ENCODE measurements around the gene SLC6A19. TPM values are rescaled to one million over a fixed set of nuclear protein-coding genes. Genes with fewer than 3 reads are reported as not detected.

The SLC6A19 gene
- total and polyA plus RNA-seq, 2 of the 13 experiments (the other 11 are each of a cell fraction or from before 2014, with no cell fraction given) = 0.02 TPM; not detected in 1

DNA sequence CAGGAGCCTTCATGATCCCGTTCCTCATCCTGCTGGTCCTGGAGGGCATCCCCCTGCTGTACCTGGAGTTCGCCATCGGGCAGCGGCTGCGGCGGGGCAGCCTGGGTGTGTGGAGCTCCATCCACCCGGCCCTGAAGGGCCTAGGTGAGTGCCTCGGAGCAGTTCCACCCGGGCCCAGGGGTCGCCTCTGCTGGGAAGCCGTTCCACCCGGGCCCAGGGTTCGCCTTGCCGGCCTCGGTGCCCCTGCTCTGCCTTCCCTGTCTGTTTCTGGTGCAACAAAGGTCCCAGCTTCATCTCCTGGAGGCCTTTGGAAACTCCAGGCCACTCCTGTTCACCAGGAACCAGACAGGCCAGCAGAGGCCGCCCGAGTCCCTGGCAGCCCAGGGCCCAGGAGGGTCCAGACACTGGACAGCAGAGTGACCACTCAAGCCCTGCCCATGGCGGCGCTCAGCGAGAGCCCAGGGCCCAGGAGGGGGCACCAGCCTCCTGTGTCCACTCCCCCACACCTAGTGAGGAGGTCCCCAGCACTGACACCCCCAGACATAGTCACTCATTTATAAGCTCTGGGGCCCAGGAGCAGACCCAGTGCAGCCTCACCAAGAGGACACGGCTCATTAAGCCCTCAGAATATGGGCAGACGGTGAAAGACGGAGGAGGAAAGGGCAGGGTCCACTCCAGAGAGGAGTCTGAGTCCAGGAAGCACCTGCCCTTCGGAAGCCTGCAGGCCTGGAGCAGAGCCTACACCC, 7.5 kb downstream of the SLC6A19 start (continued):
- TF ChIP-seq, protein P1, sequence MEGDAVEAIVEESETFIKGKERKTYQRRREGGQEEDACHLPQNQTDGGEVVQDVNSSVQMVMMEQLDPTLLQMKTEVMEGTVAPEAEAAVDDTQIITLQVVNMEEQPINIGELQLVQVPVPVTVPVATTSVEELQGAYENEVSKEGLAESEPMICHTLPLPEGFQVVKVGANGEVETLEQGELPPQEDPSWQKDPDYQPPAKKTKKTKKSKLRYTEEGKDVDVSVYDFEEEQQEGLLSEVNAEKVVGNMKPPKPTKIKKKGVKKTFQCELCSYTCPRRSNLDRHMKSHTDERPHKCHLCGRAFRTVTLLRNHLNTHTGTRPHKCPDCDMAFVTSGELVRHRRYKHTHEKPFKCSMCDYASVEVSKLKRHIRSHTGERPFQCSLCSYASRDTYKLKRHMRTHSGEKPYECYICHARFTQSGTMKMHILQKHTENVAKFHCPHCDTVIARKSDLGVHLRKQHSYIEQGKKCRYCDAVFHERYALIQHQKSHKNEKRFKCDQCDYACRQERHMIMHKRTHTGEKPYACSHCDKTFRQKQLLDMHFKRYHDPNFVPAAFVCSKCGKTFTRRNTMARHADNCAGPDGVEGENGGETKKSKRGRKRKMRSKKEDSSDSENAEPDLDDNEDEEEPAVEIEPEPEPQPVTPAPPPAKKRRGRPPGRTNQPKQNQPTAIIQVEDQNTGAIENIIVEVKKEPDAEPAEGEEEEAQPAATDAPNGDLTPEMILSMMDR (CRISPR knock-in tag; IDR thresholded peaks at IDR 0.05) = peak; percentile 80
- TF ChIP-seq FOXK2 (IDR thresholded peaks at IDR 0.05) = no peak
- TF ChIP-seq, protein P2, sequence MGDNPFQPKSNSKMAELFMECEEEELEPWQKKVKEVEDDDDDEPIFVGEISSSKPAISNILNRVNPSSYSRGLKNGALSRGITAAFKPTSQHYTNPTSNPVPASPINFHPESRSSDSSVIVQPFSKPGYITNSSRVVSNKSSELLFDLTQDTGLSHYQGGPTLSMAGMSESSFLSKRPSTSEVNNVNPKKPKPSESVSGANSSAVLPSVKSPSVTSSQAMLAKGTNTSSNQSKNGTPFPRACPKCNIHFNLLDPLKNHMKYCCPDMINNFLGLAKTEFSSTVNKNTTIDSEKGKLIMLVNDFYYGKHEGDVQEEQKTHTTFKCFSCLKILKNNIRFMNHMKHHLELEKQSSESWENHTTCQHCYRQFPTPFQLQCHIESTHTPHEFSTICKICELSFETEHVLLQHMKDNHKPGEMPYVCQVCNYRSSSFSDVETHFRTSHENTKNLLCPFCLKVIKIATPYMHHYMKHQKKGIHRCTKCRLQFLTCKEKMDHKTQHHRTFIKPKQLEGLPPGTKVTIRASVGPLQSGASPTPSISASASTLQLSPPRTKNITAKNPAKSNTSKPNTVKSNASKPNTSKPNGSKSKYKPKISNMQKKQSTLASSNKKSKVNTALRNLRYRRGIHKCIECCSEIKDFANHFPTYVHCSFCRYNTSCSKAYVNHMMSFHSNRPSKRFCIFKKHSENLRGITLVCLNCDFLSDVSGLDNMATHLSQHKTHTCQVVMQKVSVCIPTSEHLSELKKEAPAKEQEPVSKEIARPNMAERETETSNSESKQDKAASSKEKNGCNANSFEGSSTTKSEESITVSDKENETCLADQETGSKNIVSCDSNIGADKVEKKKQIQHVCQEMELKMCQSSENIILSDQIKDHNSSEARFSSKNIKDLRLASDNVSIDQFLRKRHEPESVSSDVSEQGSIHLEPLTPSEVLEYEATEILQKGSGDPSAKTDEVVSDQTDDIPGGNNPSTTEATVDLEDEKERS (CRISPR knock-in tag; IDR thresholded peaks at IDR 0.05) = no peak

DNA sequence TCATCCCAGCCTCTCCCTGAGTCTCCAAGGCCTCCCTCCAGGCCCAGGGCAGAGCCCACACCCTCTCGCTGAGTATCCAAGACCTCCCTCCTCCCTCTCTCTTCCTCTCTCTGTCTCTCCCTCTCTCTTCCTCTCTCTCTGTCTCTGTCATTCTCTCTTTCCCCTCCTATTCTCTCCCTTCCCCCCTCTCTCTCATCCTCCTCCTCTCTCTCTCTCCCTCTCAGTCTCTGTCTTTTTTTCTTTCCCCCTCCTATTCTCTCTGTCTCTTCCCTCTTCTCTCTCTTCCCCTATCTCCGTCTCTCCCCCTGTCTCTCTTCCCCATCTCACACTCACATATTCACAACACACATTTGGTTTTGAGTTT, 8.1 kb downstream of the SLC6A19 start:
- CTCF ChIA-PET (ENCODE audit: low intra/inter-chr PET ratio, low total read pairs) = interaction anchor here (1.4 kb wide), 1 partner anchor 436 kb away, joined by 6 read pairs; no protein-coding TSS in a partner anchor
- FAIRE-seq (no peak), DNase-seq (ENCODE audit: low spot score) (no peak), ATAC-seq (no peak; the same call in 2 of the 3 replicates)
- Histone ChIP-seq H3K27me3 (ENCODE audit: control insufficient read depth in 1 of 2, insufficient read depth in 2 of 2, low read length in 2 of 2) (peaks cover 16 to 52% of the 10 kb centered on the region in 2 experiments; a peak in 4 of 5 replicates), H3K9ac (ENCODE audit: insufficient read depth, low read depth, low read length) (no peak overlapping the region), H3K4me3 (replicated peaks in 1 of 3; ENCODE audit: insufficient read depth in 1 of 3, low read depth in 2 of 3, low read length in 3 of 3) (no peak overlapping the region), H3K9me3 (ENCODE audit: low read length) (no peaks in the 10 kb centered on the region), H3K36me3 (replicated peaks in 1 of 2; ENCODE audit: control insufficient read depth in 1 of 2, insufficient read depth in 2 of 2, low read length in 2 of 2) (no peaks in the 10 kb centered on the region), H3K27ac (ENCODE audit: extremely low read length, insufficient read depth, low read length) (no peak overlapping the region), H4K20me1 (ENCODE audit: insufficient read depth, low read length) (no peaks in the 10 kb centered on the region), H3K79me2 (ENCODE audit: insufficient read depth, low read length) (no peaks in the 10 kb centered on the region), H3K4me2 (ENCODE audit: low read depth, low read length) (no peak overlapping the region), H2AFZ (ENCODE audit: low read length) (no peak overlapping the region), H3K4me1 (ENCODE audit: insufficient read depth, low read length) (peaks cover 10% of the 10 kb centered on the region)
- POLR2A ChIA-PET = interaction anchor here (1.0 kb wide), 1 partner anchor 26 kb away, joined by 3 read pairs; no protein-coding TSS in a partner anchor
- intact Hi-C loops (cut with micrococcal nuclease; ENCODE audit: unreplicated experiment) = loop anchor here (10.0 kb wide), 1 partner anchor 435 kb away; no protein-coding TSS in a partner anchor
- in situ Hi-C loops (cut with HindIII; ENCODE audit: extremely low pct_ligation_motif_present, low pct_unique_long_range_greater_than_20kb) = no loop called here
- TF ChIP-seq RELA (CRISPR knock-in tag; IDR thresholded peaks at IDR 0.05) = no peak
- TF ChIP-seq RFXANK (CRISPR knock-in tag; IDR thresholded peaks at IDR 0.05) = no peak
- TF ChIP-seq, protein P3, sequence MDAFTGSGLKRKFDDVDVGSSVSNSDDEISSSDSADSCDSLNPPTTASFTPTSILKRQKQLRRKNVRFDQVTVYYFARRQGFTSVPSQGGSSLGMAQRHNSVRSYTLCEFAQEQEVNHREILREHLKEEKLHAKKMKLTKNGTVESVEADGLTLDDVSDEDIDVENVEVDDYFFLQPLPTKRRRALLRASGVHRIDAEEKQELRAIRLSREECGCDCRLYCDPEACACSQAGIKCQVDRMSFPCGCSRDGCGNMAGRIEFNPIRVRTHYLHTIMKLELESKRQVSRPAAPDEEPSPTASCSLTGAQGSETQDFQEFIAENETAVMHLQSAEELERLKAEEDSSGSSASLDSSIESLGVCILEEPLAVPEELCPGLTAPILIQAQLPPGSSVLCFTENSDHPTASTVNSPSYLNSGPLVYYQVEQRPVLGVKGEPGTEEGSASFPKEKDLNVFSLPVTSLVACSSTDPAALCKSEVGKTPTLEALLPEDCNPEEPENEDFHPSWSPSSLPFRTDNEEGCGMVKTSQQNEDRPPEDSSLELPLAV (CRISPR knock-in tag; conservative IDR thresholded peaks at IDR 0.05; ENCODE audit: low read depth) = no peak
- TF ChIP-seq ZNF75D (CRISPR knock-in tag; IDR thresholded peaks at IDR 0.05; ENCODE audit: borderline replicate concordance) = no peak
- TF ChIP-seq, protein P4, sequence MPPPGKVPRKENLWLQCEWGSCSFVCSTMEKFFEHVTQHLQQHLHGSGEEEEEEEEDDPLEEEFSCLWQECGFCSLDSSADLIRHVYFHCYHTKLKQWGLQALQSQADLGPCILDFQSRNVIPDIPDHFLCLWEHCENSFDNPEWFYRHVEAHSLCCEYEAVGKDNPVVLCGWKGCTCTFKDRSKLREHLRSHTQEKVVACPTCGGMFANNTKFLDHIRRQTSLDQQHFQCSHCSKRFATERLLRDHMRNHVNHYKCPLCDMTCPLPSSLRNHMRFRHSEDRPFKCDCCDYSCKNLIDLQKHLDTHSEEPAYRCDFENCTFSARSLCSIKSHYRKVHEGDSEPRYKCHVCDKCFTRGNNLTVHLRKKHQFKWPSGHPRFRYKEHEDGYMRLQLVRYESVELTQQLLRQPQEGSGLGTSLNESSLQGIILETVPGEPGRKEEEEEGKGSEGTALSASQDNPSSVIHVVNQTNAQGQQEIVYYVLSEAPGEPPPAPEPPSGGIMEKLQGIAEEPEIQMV (CRISPR knock-in tag; IDR thresholded peaks at IDR 0.05; ENCODE audit: low read depth) = no peak
- no peak for TF ChIP-seq RARG (CRISPR knock-in tag; IDR thresholded peaks at IDR 0.05; ENCODE audit: low read depth)
- 0 out of 2 replicates have a peak, but pooled peaks have one; percentile 58 for TF ChIP-seq IKZF1 (IDR thresholded peaks at IDR 0.05)
- no TSS peak for BruUV-seq (replicated peaks)
- 14% methylated on average over 2 of the region's 2 CpGs for WGBS (ENCODE audit: low lambda C conversion rate)

All from HepG2 (cell line).